ENCODE measurements around the gene ZDHHC5. TPM values are rescaled to one million over a fixed set of nuclear protein-coding genes. Genes with fewer than 3 reads are reported as not detected.

Gene ZDHHC5
- total RNA-seq, 4 donors from 2014 or later, result 44.1 to 61.5 (median 50.7) TPM

- no peak for TF ChIP-seq CTCF (IDR thresholded peaks at IDR 0.05)
- no peak for ATAC-seq (ENCODE audit: low FRiP score)
Measured at GRCh38 chr11:57656885-57657193, 11.1 kb upstream of the ZDHHC5 start.

GRCh38 chr11:57657194-57658022, 10.5 kb upstream of the ZDHHC5 start, which contains the start of gene CLP1:
Gene CLP1, plus strand, starts transcription at chr11:57657762. Its CDS starts 1,715 bp downstream, at chr11:57659477.
- TF ChIP-seq CTCF (IDR thresholded peaks at IDR 0.05), result no peak
- peak; percentile 98 for DNase-seq (ENCODE audit: low spot score)
- ATAC-seq (ENCODE audit: low FRiP score), result peak; percentile 100

More at GRCh38 chr11:57656885-57657193, 11.1 kb upstream of the ZDHHC5 start:
- DNase-seq (ENCODE audit: low spot score), result no peak

GRCh38 chr11:57658023-57658361, 9.9 kb upstream of the ZDHHC5 start:
- ATAC-seq (ENCODE audit: low FRiP score) (no peak), DNase-seq (ENCODE audit: low spot score) (no peak)
- TF ChIP-seq CTCF (IDR thresholded peaks at IDR 0.05), result no peak

DNA sequence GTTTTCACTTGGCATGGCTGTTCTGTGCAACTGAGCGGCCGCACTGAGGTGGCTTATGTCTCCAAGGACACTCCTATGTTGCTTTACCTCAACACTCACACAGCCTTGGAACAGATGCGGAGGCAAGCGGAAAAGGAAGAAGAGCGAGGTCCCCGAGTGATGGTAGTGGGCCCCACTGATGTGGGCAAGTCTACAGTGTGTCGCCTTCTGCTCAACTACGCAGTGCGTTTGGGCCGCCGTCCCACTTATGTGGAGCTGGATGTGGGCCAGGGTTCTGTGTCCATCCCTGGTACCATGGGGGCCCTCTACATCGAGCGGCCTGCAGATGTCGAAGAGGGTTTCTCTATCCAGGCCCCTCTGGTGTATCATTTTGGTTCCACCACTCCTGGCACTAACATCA, 8.2 kb upstream of the ZDHHC5 start:
- no peak for TF ChIP-seq CTCF (IDR thresholded peaks at IDR 0.05)
- ATAC-seq (ENCODE audit: low FRiP score) (no peak), DNase-seq (ENCODE audit: low spot score) (no peak)

- TF ChIP-seq CTCF (IDR thresholded peaks at IDR 0.05), result no peak
- no peak for ATAC-seq (ENCODE audit: low FRiP score)
Measured at GRCh38 chr11:57662893-57663292, 5.0 kb upstream of the ZDHHC5 start.

DNA sequence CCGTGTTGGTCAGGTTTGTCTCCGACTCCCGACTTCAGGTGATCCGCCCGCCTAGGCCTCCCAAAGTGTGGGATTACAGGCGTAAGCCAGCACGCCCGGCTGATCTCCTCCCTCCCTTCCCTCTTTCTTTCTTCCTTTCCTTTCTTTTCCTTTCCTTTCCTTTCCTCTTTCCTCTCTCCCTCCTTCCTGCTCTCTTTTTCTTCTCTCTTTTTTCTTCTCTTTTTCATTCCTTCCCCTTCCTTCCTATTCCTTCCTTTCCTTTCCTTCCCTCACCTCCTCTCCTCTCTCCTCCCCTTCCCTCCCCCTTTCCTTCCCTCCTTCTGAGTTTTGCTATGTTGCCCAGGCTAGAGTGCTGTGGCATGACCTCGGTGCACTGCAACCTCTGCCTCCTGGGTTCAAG, 3.9 kb upstream of the ZDHHC5 start:
- no peak for TF ChIP-seq CTCF (IDR thresholded peaks at IDR 0.05)
- ATAC-seq (ENCODE audit: low FRiP score) (no peak), DNase-seq (ENCODE audit: low spot score) (no peak)

More at GRCh38 chr11:57662893-57663292, 5.0 kb upstream of the ZDHHC5 start:
- no peak for DNase-seq (ENCODE audit: low spot score)

GRCh38 chr11:57667117-57667735, 688 bp upstream of the ZDHHC5 start:
- TF ChIP-seq CTCF (IDR thresholded peaks at IDR 0.05), result no peak
- ATAC-seq (ENCODE audit: low FRiP score) (peak; percentile 91), DNase-seq (ENCODE audit: low spot score) (peak; percentile 77)
